Measurements from ENCODE around the gene AMZ2. TPM values are rescaled to one million over a fixed set of nuclear protein-coding genes. Genes with fewer than 3 reads are reported as not detected.

AMZ2 gene
- total and polyA plus RNA-seq, 8 donors: 21.2 to 46.0 (median 29.5) TPM

- intact Hi-C loops (cut with DNase I): no loop called here
- WGBS, 2 donors: 80 to 84% methylated on average over 4 of the region's 4 CpGs
- ATAC-seq (no peak), FAIRE-seq (no peak), DNase-seq (no peak)
- no peaks in the 10 kb centered on the region for H3K9me3 ChIP-seq
- H3K27me3 ChIP-seq: peaks cover 0 to 4% (median 0%) of the 10 kb centered on the region in 4 donors
- H3K4me1 ChIP-seq: peaks cover 0 to 6% (median 5%) of the 10 kb centered on the region in 3 donors
- no peak for TF ChIP-seq CTCF (IDR thresholded peaks at IDR 0.05)
- H3K27ac ChIP-seq: no peak overlapping the region
- H3K4me3 ChIP-seq: no peak overlapping the region
- no peaks in the 10 kb centered on the region for H3K36me3 ChIP-seq
Observed at GRCh38 chr17:68294617-68295016, 46.8 kb downstream of the AMZ2 start.

- Histone ChIP-seq H3K27ac (no peak overlapping the region), H3K9me3 (no peaks in the 10 kb centered on the region), H3K36me3 (no peaks in the 10 kb centered on the region), H3K4me1 (peaks cover 0 to 6% (median 5%) of the 10 kb centered on the region in 3 donors), H3K27me3 (peaks cover 0 to 4% (median 0%) of the 10 kb centered on the region in 4 donors), H3K4me3 (no peak overlapping the region)
- no peak for TF ChIP-seq CTCF (IDR thresholded peaks at IDR 0.05)
- DNase-seq (no peak), ATAC-seq (no peak), FAIRE-seq (no peak)
- intact Hi-C loops (cut with DNase I): no loop called here
- WGBS, 2 donors: 75 to 81% methylated on average over 7 of the region's 7 CpGs
Observed at GRCh38 chr17:68295086-68295485, 47.2 kb downstream of the AMZ2 start.

DNA sequence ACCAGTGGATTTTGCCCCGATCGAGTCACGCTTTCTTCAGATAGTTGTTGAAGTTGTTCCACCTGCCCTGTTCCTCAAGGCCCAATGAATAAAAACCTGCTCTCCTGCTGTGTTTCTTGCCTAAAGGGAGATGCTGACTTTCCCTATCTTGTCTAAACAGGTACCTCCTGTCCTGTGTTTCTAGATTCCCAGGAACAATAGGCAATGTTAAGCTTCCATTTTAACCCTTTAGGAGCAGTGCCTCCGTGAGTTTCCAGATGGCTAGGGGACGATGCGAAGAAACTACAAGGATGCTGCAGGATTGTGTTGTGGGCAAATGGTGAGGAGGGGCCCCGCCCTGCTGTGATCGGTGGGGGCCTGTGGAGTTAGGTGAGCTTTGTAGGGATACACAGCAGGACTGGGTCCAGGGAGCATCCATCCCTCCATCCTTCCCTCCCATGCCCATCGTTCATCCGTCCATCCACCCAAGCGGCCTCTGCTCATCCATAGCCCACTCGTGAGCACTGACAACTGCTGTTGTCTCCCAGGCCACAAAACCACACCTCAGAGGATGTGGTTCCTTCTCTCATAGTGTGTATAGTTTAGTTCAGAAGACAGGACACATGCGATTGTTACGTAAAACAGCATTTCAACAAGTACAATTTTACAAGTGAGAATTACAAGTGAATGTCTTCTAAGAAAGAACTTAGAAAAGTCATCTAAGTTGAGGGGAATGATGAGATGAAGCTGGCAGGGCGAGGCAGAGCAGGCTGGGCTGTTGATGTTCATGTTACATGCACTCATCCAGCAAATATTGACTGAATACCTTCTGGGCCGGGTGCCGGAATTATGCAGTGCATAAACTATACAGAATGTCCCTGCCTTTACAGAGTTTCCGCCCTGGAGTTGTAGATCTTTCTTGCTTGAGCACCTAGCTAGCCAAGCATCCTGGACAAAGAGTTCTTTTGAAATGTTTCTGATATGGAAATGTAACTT, 48.7 kb downstream of the AMZ2 start:
- no peak for FAIRE-seq
- WGBS, 2 donors: 75 to 82% methylated on average over 18 of the region's 18 CpGs
- no peak for ATAC-seq
- TF ChIP-seq CTCF (IDR thresholded peaks at IDR 0.05): no peak
- Histone ChIP-seq H3K9me3 (no peaks in the 10 kb centered on the region), H3K27ac (no peak overlapping the region), H3K36me3 (no peaks in the 10 kb centered on the region), H3K4me1 (no peaks in the 10 kb centered on the region), H3K4me3 (no peak overlapping the region), H3K27me3 (peaks cover 0 to 4% (median 0%) of the 10 kb centered on the region in 4 donors)
- no peak for DNase-seq
- intact Hi-C loops (cut with DNase I): no loop called here

GRCh38 chr17:68297195-68297594, 49.4 kb downstream of the AMZ2 start:
- no peak for TF ChIP-seq CTCF (IDR thresholded peaks at IDR 0.05)
- WGBS, 2 donors: 72 to 77% methylated on average over 4 of the region's 4 CpGs
- Histone ChIP-seq H3K36me3 (no peaks in the 10 kb centered on the region), H3K4me3 (no peak overlapping the region), H3K4me1 (no peaks in the 10 kb centered on the region), H3K9me3 (no peaks in the 10 kb centered on the region), H3K27ac (no peak overlapping the region), H3K27me3 (peaks cover 0 to 4% (median 0%) of the 10 kb centered on the region in 4 donors)
- intact Hi-C loops (cut with DNase I): no loop called here
- FAIRE-seq: no peak
- DNase-seq: no peak
- ATAC-seq: no peak

DNA sequence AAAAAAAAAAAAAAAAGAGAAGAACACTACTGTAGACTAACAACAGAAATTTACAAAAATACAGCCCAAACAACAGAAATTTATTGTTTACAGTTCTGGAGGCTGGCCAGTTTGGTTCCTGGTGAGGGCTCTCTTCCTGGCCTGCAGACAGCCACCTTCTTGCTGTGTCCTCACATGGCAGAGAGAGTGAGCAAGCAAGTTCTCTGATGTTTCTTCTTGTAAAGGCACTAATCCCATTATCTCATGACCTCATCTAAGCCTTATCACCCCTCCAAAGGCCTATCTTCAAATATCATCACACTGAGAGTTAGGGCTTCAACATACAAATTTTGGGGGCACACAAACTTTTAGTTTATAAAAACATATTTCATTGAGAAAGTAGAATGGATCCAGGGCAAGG, 50.8 kb downstream of the AMZ2 start:
- Histone ChIP-seq H3K9me3 (no peaks in the 10 kb centered on the region), H3K27me3 (no peaks in the 10 kb centered on the region), H3K4me1 (no peaks in the 10 kb centered on the region), H3K4me3 (no peak overlapping the region), H3K36me3 (no peaks in the 10 kb centered on the region), H3K27ac (no peak overlapping the region)
- FAIRE-seq (no peak), DNase-seq (no peak), ATAC-seq (no peak)
- no peak for TF ChIP-seq CTCF (IDR thresholded peaks at IDR 0.05)
- intact Hi-C loops (cut with DNase I): no loop called here
